ENCODE results near the gene ATP8B1. TPM values are rescaled to one million over a fixed set of nuclear protein-coding genes. Genes with fewer than 3 reads are reported as not detected.

The ATP8B1 gene
- total and polyA plus RNA-seq, 9 of the 15 experiments (the other 6 are each of a cell fraction or from before 2014, with no cell fraction given): 0.01 to 0.22 (median 0.03) TPM; not detected in 3

DNA sequence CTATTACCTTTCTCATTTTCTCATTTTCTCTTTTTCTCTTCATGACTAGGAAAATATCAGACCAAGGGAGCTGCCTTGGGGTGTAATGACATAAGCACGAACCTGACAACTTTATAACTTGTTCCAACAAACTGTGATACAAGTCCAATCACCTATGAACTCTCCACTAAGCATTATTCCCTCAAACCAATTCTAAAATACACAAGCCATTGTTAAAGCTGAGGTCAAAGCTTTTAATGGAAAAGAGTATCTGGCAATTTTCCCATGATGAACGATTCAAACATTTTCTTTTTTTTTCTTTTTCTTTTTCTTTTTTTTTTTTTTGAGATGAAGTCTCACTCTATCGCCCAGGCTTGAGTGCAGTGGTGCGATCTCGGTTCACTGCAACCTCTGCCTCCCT lies 133.1 kb downstream of the ATP8B1 start:
- TF ChIP-seq POLR3G (IDR thresholded peaks at IDR 0.05; ENCODE audit: extremely low read depth, insufficient read length, insufficient replicate concordance) (no peak), ZNF695 (CRISPR knock-in tag; IDR thresholded peaks at IDR 0.05) (no peak), ZNF586 (CRISPR knock-in tag; conservative IDR thresholded peaks at IDR 0.05) (no peak), MBD2 (IDR thresholded peaks at IDR 0.05; ENCODE audit: borderline replicate concordance, low read depth) (no peak), NBN (IDR thresholded peaks at IDR 0.05; ENCODE audit: low read depth) (no peak), MTF1 (CRISPR knock-in tag; IDR thresholded peaks at IDR 0.05; ENCODE audit: borderline replicate concordance) (no peak), PHF20 (IDR thresholded peaks at IDR 0.05; ENCODE audit: partially characterized antibody) (no peak)
- TF ChIP-seq, protein P1, sequence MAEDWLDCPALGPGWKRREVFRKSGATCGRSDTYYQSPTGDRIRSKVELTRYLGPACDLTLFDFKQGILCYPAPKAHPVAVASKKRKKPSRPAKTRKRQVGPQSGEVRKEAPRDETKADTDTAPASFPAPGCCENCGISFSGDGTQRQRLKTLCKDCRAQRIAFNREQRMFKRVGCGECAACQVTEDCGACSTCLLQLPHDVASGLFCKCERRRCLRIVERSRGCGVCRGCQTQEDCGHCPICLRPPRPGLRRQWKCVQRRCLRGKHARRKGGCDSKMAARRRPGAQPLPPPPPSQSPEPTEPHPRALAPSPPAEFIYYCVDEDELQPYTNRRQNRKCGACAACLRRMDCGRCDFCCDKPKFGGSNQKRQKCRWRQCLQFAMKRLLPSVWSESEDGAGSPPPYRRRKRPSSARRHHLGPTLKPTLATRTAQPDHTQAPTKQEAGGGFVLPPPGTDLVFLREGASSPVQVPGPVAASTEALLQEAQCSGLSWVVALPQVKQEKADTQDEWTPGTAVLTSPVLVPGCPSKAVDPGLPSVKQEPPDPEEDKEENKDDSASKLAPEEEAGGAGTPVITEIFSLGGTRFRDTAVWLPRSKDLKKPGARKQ (CRISPR knock-in tag; IDR thresholded peaks at IDR 0.05): no peak
- Histone ChIP-seq H3K4me3 (no peak overlapping the region), H3K27me3 (ENCODE audit: control insufficient read depth in 2 of 2, insufficient read depth in 2 of 2, low read length in 2 of 2) (no peaks in the 10 kb centered on the region), H3K9ac (ENCODE audit: insufficient read depth in 1 of 2, low read depth in 2 of 2, low read length in 2 of 2) (no peak overlapping the region), H3K36me3 (ENCODE audit: control insufficient read depth, insufficient read depth, low read length) (no peaks in the 10 kb centered on the region), H3K9me1 (ENCODE audit: control insufficient read depth, insufficient read depth, low read length) (no peaks in the 10 kb centered on the region), H3K27ac (ENCODE audit: extremely low read depth, low read depth, low read length) (no peak overlapping the region), H3K9me3 (replicated peaks; ENCODE audit: control insufficient read depth, insufficient read depth, low read depth, low read length) (no peaks in the 10 kb centered on the region; the same call in 1 of the 2 replicates), H2AFZ (ENCODE audit: low read depth, low read length) (no peak overlapping the region), H3K4me1 (replicated peaks in 1 of 2; ENCODE audit: control insufficient read depth in 2 of 2, insufficient read depth in 2 of 2, low read length in 2 of 2) (peaks cover 3 to 21% of the 10 kb centered on the region in 2 experiments; a peak in 3 of 5 replicates), H3K79me2 (ENCODE audit: control insufficient read depth, insufficient read depth, low read length) (no peaks in the 10 kb centered on the region), H3K4me2 (ENCODE audit: insufficient read depth, low read length) (no peak overlapping the region), H4K20me1 (replicated peaks; ENCODE audit: control insufficient read depth, insufficient read depth, low read length) (no peaks in the 10 kb centered on the region)
- ChIA-PET CTCF (ENCODE audit: low intra/inter-chr PET ratio) (no interaction called here), POLR2A (interaction anchor here (0.7 kb wide), 1 partner anchor 47 kb away, joined by 3 read pairs; no protein-coding TSS in a partner anchor)
- in situ Hi-C loops (cut with MboI): no loop called here
- FAIRE-seq (no peak), DNase-seq (ENCODE audit: extremely low read depth in 1 of 4, low spot score in 3 of 4) (no peak), ATAC-seq (no peak)
- intact Hi-C loops (cut with micrococcal nuclease): no loop called here
- no TSS peak for BruUV-seq (replicated peaks)
- WGBS (ENCODE audit: insufficient coverage, low coverage, missing lambda C conversion rate): 57% methylated on average over 1 of the region's 5 CpGs
